Stimulated activated CD8-positive, alpha-beta memory T cell treated with anti-CD3 and anti-CD28 coated beads, Interleukin-2, amount 100 ng/mL, for 1 hour (primary cell): ENCODE data around the gene TMEM183A.

Experiments used
- DNase-seq, 2 donors: peaks; one replicate each; pipeline ENCODE4 v3.0.0-alpha.2; 2020; ENCODE audit warnings: low read depth in 2 of 2

Gene TMEM183A

DNA sequence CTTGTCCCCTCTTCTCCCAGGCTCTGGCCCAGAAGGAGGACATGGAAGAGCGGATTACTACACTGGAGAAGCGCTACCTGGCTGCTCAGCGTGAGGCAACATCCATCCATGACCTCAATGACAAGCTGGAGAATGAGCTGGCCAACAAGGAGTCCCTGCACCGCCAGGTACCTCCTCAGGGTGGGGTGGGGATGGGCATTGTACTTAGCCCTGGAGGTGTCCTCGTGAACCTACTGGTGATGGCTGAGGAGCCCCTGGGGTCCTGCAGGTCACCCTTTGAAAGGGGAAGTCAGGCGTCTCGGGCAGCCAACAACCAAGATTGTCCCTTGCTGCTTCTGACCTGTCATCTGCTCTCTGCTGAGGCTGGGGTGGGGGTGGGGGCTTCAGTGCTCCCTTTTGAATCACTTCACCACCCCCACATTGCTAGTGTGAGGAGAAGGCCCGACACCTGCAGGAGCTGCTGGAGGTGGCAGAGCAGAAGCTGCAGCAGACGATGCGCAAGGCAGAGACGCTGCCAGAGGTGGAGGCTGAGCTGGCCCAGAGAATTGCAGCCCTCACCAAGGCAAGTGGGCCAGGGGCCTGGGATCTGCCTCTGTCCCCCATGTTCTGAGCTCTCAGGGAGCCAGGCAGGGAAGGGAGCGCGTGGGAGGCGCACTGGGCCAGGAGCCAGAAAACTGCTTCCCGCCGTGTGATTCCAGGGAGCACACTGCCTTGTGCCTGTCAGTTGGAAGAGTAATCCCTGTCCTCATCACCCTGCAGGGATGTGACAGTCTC is 38.8 kb downstream of the TMEM183A start:
- no peak for DNase-seq

DNA sequence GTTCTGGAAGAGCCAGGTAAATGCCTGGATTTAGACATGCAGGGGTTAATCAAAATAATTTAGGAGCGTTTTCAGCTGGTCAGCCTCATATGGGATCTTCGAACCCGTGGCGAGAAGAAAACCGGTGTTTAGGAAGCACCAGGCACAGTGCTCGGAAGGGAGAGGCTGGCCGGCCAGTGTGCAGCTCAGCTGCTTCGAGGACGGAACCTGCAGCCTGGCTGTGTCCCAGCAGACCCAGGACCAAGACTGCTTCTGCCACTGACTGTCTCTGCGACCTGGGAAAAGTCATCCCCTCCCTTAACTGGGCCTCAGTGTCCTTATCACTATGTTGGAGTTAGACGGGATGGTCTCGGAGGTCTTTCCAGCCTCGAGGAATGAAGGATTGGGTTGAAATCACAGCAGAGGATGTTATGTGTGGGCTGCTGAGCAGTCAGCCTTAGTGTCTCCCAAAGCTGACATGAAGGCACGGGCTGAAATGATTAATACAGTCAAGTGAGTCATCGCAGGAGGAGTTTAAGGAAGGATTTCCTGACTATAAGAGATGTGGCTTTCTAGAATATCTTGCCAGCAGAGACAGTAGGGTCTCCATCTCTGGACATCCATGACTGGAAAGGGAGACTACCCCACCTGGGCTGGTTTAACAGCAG is 39.9 kb downstream of the TMEM183A start:
- no peak for DNase-seq

DNA sequence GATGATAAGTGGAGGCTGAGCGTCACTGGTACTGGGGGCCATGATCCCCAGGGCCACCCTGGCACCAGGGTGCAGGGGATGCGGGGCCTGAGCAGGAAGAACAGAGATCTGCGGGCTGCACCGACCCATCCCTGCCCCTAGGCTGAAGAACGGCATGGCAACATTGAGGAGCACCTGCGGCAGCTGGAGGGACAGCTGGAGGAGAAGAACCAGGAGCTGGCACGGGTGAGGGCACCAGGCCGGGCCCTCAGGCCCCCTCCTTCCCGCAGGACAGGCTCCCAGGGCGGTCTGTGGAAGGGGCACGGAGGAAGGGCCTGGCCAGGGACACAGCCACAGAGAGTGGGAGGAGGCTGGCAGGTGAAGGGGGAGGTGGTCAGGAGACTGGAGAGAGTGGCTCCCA is 40.9 kb downstream of the TMEM183A start:
- no peak for DNase-seq

DNA sequence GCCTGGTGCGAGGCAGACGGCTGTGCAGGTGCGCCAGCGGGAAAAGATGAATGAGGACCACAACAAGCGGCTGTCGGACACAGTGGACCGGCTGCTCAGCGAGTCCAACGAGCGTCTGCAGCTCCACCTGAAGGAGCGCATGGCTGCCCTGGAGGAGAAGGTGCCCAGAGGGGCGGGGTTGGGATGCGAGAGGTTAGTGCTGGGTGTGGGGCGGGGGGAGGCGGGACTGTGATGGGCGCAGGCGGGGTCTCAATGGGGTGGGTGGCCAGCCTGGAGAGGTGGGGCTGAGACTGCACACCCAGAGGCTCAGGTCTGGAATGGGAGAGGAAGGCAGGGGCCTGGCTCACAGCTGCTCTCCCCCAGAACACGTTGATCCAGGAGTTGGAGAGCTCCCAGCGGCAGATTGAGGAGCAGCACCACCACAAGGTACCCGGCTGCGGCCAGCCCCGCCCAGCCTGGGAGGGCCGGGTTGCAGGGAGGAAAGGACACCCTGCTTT is 41.4 kb downstream of the TMEM183A start:
- no peak for DNase-seq

DNA sequence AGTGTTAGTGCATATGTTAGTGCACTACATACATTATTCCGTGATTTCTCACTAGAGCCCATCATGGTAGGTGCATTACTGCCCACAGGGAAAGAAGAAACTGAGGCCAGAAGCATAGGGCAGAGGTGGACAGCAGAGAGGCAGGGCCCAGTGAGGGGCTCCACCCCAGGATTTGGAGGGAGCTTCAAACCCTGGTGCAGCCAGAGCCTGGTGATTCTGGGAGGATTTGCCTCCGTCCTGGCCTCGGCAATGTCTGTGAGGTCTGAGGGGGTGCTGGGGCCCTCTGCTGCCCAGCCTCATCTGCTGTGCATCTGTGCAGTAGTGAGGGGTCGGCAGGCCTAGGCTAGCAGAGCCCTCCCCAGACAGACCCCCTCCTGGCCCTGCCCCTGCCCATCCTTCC is 41.9 kb downstream of the TMEM183A start:
- no peak for DNase-seq

DNA sequence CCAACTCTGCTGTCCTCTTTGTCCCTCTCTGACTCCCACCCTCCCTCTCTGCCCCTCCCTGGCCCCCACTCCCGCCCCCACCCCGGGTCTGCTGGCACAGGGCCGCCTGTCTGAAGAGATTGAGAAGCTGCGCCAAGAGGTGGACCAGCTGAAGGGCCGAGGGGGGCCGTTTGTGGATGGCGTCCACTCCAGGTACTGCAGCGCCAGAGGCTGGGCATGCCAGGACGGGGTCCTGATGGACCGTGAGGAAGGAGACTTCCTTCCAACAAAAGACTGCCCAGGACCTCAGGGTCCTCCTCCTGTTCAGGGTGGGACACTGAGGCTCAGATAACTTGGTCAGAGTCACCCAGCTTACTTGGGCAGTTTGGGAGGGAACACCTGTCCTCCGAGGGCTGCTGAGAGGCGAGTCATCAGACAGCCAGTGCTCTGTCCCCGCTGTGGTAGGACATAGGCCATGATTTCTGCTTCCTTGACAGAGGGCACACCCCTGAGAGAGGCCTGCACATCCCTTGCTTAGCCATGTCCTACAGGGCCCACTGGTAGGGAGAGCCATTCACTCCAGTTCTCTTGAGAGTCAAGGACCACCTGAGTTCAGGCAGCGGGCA is 42.5 kb downstream of the TMEM183A start:
- DNase-seq = no peak

DNA sequence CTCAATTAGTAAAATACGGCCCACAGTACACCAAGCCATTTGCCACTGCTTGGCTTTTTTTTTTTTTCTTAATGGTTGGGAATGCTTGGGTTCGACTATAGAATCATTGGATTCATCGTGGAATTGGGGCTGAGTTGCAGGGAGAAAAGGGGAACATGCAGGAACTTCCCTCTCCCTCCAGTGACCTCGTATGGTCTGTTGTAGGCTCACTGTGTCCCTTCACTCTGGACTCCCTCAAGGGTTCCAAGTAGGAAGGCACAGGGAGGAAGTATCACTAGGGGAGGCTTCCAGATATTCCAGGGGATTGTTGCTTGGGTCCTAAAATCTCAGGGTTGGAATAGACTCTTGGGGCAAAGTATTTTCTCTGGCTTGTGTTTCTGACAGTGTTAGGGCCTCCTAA is 43.7 kb downstream of the TMEM183A start:
- DNase-seq = no peak

DNA sequence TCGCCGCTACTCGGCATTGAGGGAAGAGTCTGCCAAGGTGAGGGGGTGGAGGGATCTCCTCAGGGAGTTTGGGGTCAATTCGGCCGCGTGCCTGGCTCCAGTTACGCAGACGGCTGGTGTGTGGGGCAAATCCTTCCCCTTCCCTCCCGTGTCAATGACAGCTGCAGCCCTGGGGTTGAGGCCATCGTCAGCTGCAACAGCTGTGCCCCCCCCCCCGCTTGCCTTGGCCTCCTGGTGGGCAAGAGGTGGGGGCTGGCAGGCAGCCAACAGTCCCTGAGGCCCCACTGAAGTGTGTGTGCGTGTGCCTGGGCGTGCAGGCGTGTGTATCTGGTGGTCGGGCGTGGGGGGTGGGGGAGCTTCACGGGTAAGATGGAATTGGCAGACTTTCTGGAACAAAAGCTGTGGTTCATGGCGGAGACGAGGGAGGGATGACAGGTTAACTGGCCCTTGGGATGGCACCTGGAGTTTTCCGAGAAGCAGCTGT is 44.7 kb downstream of the TMEM183A start:
- DNase-seq = no peak

DNA sequence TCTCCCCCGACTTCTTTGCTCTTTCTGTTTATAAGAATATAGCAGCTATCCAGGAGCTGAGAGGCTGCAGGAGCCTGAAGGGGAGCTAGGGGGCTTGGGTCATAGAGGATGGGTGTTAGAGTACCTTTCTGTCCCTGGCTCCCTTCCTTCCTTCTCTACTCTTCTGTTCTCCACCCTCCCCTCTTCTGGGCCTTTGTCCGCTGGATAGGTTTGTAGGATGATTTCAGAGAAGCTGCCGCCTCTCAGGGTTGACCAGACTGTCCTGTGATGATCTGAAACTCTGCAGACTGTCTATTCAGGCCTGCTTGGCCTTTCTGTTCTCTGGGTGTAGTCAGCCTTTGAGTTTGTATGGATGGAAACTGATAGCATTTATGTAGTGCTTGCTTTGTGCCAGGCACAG is 45.4 kb downstream of the TMEM183A start:
- no peak for DNase-seq

DNA sequence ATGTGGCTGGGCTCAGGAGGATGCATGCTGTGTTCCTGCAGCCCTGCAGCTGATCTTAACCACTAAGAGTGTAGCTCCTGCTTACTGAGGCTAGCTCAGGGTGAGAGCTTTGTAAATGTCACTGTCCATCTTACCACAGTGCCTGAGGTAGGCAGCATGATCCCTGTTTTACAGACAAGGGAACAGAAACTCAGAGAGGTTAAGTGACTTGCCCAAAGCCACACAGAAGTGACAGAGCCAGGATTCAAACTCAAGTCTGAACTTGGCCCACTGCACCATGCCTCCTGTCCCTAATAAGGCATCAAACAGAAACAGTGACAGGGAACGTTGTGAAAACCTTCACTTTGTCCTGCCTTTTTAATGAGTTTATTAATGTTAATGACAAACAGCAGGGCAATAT is 47.0 kb downstream of the TMEM183A start:
- no peak for DNase-seq

DNA sequence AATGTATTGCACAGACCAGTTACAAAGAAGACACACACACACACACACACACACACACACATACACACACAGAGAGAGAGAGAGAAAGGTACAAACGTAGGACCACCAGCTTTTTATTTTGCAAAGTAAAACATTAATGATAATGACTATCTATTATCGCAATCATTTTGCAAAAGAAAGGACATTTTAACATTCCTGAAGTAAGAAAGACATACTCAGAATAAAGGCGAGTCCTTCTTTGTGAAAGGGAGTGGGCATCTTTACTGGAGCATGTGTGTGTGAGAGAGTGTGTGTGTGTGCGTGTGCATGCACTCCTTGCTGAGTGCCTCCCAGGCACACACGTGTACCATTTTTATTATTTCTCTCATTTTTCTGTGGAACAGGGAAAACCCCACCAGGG is 47.5 kb downstream of the TMEM183A start:
- no peak for DNase-seq

DNA sequence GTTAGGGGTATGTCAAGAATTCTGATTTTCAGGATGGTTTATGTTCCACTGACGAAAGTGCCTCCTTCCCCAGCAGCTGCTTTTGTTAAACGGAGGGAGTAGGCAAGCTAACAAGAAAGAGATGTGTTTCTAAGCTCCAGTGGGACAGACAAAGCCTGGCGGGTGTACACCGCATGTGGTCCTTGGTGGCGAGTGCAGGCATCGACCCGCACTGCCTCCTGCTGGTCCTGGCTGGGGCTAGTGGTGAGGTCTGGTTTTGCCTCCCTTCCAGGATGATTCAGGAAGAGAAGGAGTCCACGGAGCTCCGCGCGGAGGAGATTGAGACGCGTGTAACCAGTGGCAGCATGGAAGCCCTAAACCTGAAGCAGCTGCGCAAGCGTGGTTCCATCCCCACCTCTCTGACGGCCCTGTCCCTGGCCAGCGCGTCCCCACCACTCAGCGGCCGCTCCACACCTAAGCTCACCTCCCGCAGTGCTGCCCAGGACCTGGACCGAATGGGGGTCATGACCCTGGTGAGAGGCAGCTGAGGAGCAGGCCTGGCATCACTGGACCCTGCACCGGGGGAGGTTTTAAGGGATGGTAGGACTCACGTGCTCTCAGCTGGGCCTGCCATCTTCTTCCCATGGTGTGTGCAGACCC is 48.1 kb downstream of the TMEM183A start:
- DNase-seq = no peak

DNA sequence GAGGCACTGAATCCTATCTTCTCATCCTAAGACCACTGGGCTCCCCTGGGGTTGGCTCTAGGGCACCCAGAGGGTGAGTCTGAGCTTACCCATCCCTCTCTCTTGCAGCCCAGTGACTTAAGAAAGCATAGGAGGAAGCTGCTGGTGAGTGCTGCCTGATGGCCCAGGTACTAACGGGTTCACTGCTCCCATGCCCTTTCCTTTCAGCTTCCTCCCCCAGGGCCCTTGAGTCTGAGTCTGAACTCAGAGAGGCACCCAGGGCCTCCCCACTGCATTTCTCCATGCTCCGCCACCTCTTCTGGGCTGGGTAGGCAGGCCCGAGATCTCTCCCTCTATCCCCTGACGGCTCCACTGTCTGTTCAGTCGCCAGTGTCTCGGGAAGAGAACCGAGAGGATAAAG is 48.8 kb downstream of the TMEM183A start:
- DNase-seq = no peak

DNA sequence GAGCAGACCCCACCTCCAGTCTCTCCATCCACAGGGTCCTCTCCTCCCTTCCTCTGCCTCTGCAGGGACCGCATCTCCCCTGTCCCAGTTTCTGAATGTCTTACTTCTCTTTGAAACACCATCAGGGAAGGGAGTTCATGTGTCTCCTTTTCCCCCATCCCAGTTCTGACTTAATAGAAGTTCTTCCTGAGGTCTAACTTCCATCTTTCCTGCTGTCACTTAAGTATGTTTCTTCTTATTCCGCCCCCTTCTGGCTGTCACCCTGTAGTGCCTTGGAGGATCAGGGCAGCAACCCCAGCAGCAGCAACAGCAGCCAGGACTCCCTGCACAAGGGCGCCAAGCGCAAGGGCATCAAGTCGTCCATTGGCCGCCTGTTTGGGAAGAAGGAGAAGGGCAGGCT is 49.3 kb downstream of the TMEM183A start:
- no peak for DNase-seq

DNA sequence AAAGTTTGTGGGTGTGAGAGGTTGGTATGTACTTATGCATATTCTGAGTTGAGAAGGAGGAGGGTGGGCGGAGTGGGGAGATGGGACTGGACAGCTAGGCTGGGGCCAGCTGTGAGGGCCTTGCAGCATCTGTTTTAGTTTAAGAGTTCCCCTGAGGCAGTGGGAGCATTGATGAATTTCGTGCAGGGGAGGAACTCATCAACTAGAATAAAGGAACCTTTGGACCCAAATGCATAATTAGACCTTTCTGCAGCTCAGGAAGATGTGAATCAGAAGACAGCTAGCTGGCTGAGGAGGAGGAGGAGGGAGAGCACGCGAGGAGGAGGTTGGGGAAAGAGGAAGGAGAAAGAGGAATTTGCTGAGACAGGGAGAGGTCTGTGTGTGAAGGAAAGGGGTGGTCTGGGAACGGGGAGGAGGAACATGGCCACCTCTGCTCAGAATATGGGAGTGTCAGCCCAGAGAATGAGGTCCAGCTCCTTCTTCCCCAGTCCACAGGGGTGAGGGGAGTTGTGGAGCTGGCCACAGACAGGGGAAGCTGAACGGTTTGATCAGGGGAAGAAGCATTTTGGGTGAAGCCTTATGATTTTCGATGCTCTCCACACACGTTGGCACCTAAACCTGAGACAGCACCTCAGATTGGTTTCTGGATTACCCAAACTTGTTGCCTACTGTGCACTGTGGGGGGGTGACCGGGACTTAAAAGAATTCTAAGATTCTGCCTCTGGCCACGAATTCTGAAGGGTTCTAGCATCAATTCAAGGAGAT is 50.9 kb downstream of the TMEM183A start:
- DNase-seq = no peak

DNA sequence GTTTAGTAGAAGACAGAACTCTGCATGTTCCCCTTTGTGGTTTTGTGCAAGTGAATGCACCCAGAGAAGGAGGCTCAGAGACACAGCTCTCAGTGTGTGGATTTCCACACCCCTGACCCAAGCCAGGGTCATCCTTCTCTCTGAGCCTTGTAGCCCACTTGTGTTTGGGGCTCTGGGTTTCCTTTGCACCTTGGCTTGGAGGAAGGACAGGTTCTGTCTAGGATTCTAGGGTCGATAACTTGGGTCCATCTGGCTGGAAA is 51.4 kb downstream of the TMEM183A start:
- no peak for DNase-seq

DNA sequence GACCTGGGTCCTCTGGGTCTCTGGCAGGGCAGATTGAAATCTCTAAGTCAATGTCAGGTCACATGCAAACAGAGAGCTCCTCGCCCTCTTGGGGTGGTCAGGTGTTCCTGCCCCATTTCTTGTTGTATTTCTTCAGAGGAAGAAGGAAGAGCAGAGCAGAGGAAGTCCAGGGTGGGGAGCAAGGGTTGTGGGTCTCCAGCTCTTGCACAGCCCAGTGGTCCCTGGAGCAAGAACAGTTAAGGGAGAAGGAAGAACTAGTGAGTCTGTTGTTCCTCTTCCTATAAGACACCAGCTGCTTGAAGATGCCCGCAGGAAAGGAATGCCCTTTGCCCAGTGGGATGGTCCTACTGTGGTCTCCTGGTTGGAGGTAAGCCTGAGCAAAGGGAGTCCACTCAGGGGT is 52.3 kb downstream of the TMEM183A start:
- no peak for DNase-seq

DNA sequence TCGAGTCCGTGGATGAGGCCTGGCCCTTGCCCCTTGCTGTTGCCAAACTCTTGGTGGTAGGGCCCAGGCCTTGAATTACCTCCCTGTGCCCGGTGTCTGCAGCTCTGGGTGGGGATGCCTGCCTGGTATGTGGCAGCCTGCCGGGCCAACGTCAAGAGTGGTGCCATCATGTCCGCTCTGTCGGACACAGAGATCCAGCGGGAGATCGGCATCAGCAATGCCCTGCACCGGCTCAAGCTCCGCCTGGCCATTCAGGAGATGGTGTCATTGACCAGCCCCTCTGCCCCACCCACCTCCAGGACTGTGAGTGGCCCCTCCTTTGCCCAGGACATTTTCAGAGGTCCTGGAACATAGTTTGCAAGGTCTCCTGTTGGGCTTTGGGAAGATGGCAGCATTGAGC is 52.9 kb downstream of the TMEM183A start:
- no peak for DNase-seq

DNA sequence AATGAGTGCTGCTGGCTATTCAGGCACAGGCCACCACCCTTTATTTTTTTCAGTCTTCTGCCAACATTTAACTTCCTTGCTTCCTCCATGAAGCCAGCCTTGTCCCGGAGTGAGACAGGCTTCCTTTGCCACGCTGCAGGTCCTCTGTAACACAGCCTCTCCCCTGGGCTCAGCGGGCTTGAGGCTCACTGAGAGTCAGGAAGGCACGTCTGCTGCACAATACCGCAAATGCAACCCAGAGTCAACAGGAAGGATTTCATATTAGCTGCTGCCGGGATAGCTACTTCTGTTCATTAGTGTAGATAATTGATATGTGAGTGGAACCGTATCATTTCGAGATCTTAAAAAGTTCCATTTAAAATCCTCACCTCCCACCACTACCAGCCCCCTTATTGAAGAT is 56.1 kb downstream of the TMEM183A start:
- DNase-seq = no peak

DNA sequence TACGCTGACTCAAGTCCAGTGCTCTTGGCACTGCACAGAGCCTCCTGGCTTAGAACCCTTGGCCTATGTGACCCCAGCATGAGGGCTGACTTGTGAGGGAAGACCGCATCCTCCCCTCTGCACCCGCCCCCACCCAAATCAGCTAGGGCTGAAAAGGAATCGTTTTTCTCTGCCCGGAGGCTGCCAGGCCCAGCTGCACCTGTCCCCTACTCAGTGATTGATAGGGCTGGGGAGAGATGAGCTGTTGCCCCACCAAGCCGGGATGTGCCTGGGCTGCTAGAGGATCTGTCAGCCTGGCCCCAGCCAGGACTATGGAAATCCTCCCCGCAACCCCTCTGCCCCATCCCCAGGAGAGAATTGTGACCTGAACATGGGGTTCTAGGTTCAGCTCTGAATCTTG is 58.0 kb downstream of the TMEM183A start:
- DNase-seq = no peak

DNA sequence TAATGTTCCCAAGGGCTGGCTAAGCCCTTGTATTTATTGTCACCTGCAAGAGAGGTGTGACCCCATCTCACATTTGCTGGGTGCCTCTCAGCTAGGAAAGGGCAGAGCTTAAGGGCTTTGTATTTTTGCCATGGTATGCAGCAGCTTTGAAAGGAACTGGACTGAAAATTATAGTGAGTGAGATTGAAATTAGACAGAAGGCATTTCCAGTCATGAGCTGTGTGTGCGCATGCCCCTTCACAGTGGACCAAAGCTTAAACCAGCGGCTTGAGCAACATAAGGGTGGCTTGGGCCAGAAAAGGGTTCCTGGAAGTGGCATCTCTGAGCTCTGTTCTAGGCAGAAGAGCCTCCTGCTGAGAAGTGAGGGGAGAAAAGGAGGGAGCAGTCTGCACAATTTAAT is 58.8 kb downstream of the TMEM183A start:
- DNase-seq = no peak

DNA sequence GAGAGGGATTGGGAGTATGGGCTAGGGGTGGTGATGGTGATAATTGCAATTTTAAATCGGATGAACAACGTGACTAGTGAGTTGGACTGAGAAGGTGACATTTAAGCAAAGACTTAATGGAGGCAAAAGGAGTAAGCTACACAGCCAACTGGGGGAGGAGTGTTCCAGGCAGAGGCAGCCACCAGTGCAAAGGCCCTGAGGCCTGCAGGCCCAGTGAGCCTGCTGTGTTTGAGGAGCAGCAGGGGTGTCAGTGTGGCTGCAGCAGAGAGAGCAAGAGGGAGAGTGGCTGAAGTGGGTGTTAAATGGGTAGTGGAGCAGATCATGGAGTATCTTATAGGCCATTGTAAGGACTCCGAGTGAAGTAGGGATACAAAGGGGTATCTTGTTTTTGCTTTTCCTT is 59.8 kb downstream of the TMEM183A start:
- no peak for DNase-seq
